Measurements from ENCODE around the gene GSAP. TPM values are rescaled to one million over a fixed set of nuclear protein-coding genes. Genes with fewer than 3 reads are reported as not detected.
"Not testable (repeated sequence)": the region's sequence is repeated elsewhere in the genome, so short reads cannot be mapped to it uniquely, and the experiment has no call there.

GSAP gene
- total RNA-seq, 4 donors from 2014 or later, result 6.8 to 11.4 (median 9.3) TPM

- H3K4me3 ChIP-seq (ENCODE audit: low read depth, poor library complexity, severe bottlenecking), result no peak overlapping the region
- TF ChIP-seq CTCF (IDR thresholded peaks at IDR 0.05), result no peak
- no peak for TF ChIP-seq POLR2A (IDR thresholded peaks at IDR 0.05)
- WGBS, 2 donors, result 81 to 82% methylated on average over 3 of the region's 3 CpGs
- DNase-seq (ENCODE audit: low spot score in 2 of 2), result no peak
- intact Hi-C loops (cut with DNase I; ENCODE audit: low total_unique reads), result no loop called here
Observed at GRCh38 chr7:77455321-77455720, 39.2 kb upstream of the GSAP start.

- H3K4me3 ChIP-seq (ENCODE audit: low read depth, poor library complexity, severe bottlenecking), result no peak overlapping the region
- no peak for DNase-seq (ENCODE audit: low spot score in 2 of 2)
- TF ChIP-seq POLR2A (IDR thresholded peaks at IDR 0.05) (no peak), CTCF (IDR thresholded peaks at IDR 0.05) (no peak)
- WGBS, 2 donors, result 93 to 96% methylated on average over 4 of the region's 4 CpGs
- intact Hi-C loops (cut with DNase I; ENCODE audit: low total_unique reads), result no loop called here
Observed at GRCh38 chr7:77454802-77455201, 38.7 kb upstream of the GSAP start.

- no peak for DNase-seq (ENCODE audit: low spot score in 2 of 2)
- no peak for TF ChIP-seq CTCF (IDR thresholded peaks at IDR 0.05)
- no peak for TF ChIP-seq POLR2A (IDR thresholded peaks at IDR 0.05)
- intact Hi-C loops (cut with DNase I; ENCODE audit: low total_unique reads), result no loop called here
Observed at GRCh38 chr7:77453531-77453930, 37.4 kb upstream of the GSAP start.

GRCh38 chr7:77451950-77452349, 35.8 kb upstream of the GSAP start:
- 96 to 97% methylated on average over 6 of the region's 6 CpGs for WGBS, 2 donors
- intact Hi-C loops (cut with DNase I; ENCODE audit: low total_unique reads), result not testable (repeated sequence)

More at GRCh38 chr7:77453531-77453930, 37.4 kb upstream of the GSAP start:
- WGBS, 2 donors, result 22 to 24% methylated on average over 2 of the region's 2 CpGs
- H3K4me3 ChIP-seq (ENCODE audit: low read depth, poor library complexity, severe bottlenecking), result no peak overlapping the region

GRCh38 chr7:77450613-77451012, 34.5 kb upstream of the GSAP start:
- DNase-seq (ENCODE audit: low spot score in 2 of 2), result no peak
- 81 to 94% methylated on average over 5 of the region's 5 CpGs for WGBS, 2 donors
- intact Hi-C loops (cut with DNase I; ENCODE audit: low total_unique reads), result no loop called here

More at GRCh38 chr7:77451950-77452349, 35.8 kb upstream of the GSAP start:
- H3K4me3 ChIP-seq (ENCODE audit: low read depth, poor library complexity, severe bottlenecking); DNase-seq (ENCODE audit: low spot score in 2 of 2): not testable (repeated sequence)

DNA sequence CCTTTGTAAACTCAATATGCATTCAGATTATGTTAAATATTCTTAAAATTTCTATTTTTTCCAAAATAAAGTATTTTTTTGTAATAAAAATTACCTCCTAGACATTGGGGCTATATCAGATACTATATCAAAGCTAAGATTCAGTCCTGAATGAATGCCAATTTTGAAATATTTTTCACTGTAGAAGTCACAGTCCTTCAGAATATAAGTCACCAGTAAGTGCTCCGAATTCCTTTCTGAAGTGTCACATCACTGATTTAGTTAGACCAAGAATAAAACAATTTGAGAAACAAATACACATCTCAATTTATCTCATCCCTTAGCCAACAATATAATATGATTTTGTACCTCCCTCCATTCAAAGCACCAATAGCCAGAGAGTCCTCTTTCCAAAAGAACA, 33.9 kb upstream of the GSAP start:
- 81 to 87% methylated on average over 1 of the region's 1 CpG for WGBS, 2 donors
- intact Hi-C loops (cut with DNase I; ENCODE audit: low total_unique reads), result no loop called here
- TF ChIP-seq CTCF (IDR thresholded peaks at IDR 0.05) (no peak), POLR2A (IDR thresholded peaks at IDR 0.05) (no peak)
- no peak for DNase-seq (ENCODE audit: low spot score in 2 of 2)
- no peak overlapping the region for H3K4me3 ChIP-seq (ENCODE audit: low read depth, poor library complexity, severe bottlenecking)

More at GRCh38 chr7:77450613-77451012, 34.5 kb upstream of the GSAP start:
- TF ChIP-seq CTCF (IDR thresholded peaks at IDR 0.05), result no peak
- TF ChIP-seq POLR2A (IDR thresholded peaks at IDR 0.05), result no peak
- no peak overlapping the region for H3K4me3 ChIP-seq (ENCODE audit: low read depth, poor library complexity, severe bottlenecking)

All from lower leg skin (tissue), 4 donors.